ENCODE data around the gene EOGT.

EOGT gene

GRCh38 chr3:69008980-69009379 is 4.5 kb downstream of the EOGT start:
- DNase-seq = no peak

GRCh38 chr3:69005791-69006482 is 7.5 kb downstream of the EOGT start:
- no peak for DNase-seq

- no peak for DNase-seq
These were observed 8.3 kb downstream of the EOGT start for GRCh38 chr3:69005071-69005790.

GRCh38 chr3:69004138-69004537 is 9.3 kb downstream of the EOGT start:
- DNase-seq = no peak

GRCh38 chr3:68999605-69000004 is 13.9 kb downstream of the EOGT start:
- DNase-seq = no peak

DNA sequence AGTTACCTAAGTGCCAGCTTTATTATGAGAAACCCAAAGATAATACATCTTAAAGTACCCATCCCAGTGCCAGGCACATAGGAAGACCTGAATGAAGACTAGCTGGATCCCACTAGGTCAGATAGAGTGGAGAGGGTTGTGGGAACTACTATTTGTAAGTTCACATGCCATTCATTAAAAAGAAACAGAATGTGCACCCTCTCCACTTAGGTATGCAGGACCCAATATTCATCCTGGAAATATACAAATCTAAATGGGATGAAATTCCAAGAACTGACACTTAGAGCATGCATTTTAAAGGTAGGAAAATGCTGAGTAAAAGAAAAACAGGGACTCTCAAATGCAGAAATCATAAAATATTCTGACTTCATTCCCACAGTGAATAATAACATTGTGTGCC is 14.3 kb downstream of the EOGT start:
- no peak for DNase-seq

- no peak for DNase-seq
These were observed 15.6 kb downstream of the EOGT start for GRCh38 chr3:68997887-68998286.

GRCh38 chr3:68996356-68996995 is 17.0 kb downstream of the EOGT start:
- DNase-seq = no peak

GRCh38 chr3:68988740-68989139 is 24.7 kb downstream of the EOGT start:
- no peak for DNase-seq

GRCh38 chr3:68987322-68987721 is 26.2 kb downstream of the EOGT start:
- DNase-seq = no peak

DNA sequence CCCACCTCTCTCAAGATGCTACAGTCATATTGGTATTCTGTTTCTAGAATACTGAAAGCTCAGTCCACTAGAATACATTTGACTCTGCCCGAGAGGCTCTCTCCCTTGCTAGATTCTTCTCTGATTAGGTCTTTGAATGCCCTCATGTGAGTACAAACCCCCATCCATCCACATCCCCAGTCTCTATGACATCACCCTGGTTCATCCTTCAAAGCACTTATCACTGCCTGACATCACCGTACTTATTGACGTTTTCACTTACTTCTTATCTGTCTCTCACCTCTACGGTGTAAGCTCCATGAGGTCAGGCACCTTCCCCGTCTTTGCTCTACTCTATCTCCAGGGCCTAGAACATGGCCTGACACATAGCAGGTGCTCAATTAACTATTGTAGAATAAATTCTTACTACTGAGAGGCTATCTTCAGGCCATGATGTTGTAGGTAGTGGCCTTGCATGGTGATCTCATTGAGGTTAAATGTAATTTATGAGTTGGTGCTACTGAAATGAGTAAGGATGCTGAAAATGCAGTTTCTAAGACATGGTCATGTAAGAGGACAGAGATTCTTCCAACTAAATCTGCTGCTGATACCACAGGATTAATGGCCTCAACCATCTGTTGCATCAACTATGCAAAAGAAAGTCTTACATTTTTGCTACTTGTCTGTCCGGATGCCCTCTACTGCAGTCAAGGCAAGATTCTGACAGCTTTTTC is 26.8 kb downstream of the EOGT start:
- no peak for DNase-seq

DNA sequence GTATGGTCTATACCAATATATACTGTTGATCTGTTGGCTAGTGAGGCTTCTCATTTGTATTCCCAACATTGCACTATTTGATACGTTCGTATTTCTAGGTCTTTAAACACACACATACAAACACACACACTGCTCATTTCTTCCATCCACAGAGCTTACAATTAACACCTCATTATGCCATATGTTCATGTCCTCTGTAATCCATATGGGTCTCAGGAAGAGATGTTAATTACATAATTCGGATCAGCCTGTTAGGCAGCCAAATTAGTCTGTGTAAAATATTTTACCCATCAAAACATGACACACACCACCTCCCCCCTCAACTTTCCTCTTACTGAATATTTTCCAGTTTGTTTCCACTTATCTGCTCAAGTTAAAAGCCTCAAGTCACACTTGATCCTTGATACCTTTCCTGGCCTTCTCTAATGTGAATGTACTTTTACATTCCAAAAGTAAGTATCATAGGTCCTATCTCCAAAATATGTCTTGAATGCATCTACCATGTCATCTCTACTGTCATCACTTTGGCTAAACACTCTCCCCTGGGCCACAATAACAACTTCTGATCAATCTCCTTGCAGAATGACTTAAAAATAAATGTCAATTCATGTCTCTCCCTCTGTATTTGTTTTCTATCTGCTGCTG is 28.2 kb downstream of the EOGT start:
- DNase-seq = no peak

DNA sequence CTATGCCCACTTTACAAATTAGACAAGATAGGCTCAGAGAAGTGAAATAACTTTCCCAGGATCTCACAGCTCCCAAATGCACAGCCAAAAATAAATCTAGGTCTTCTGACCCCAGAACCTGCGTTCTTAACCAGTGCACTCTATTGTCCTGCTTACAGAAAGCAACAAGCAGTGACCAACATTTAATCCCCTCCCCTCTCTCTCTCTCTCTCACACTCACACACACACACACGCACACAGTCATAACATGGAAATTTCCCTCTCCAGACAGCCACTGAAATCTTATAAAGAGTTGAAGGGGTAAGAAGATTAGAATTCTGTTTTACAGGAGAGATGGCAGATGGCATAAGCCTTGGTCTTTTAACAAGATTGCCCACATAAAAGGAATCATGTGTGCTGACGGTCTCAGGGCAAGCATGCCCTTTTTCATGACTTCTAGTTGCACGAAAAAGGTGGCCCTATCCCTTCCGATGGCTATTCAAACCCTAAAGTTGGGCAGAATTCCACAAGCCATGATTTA is 29.4 kb downstream of the EOGT start:
- DNase-seq = no peak

- no peak for DNase-seq
These were observed 35.9 kb downstream of the EOGT start for GRCh38 chr3:68977486-68978167.

DNA sequence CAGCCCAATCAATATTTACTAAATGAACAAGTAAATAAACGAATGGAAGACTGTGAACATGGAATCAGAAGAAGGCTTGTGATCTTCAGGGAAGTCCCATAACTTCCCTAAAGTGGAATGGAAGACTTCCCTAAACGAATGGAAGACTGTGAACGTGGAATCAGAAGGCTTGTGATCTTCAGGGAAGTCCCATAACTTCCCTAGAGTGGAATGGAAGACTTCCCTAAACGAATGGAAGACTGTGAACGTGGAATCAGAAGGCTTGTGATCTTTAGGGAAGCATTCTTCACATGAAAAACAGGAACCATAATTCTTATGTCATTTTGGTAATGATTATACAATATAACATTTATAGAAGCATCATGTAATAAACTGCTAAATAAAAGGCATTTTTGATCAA is 38.8 kb downstream of the EOGT start:
- no peak for DNase-seq

GRCh38 chr3:68973639-68974038 is 39.8 kb downstream of the EOGT start:
- DNase-seq = no peak

DNA sequence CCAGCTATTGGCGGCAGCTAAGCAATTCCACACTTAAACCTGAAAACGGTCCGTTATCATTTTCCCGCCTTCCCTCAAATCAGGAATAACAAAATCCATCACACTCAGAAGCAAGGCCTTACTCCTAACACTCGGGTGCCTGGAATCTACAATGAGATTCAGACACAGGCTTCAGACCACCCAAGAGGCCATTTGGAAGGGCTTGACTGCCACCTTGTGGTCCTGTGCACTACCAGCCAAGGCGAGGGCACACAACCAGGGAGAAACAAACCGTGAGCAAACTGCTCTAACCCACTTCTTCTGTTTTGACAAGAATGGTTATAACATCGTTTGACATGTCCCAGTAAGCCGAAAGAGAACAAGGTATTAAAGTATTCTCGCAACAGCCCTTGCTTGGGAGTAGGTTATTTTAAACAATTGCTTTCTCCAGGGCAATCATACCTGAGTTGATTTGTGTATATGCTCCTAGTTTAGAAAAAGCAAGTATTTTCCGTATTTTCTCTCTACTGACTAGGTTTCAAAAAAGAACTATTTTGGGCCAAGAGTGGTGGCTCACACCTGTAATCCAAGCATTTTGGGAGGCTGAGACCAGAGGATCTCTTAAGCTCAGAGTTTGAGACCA is 41.0 kb downstream of the EOGT start:
- DNase-seq = peak; percentile 74

DNA sequence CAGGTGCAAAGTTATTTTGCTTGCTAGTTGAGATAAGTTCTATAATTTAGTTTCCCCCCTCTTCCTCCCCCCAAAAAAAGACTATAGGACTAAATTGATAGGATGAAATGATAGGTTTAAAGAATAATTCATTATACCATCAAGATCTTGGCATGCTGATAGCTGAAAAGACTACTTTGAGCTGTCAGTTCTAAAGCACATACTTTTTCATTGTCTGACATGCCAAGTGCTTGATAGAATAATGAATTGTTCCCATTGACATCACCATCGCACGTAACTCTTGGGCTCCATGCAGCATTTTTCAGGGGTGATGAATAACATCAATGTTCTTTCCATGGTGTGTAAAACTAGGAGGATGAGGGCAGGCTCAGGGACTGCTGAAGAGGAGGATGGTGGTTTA is 48.8 kb downstream of the EOGT start:
- DNase-seq = no peak

- no peak for DNase-seq
These were observed 49.6 kb downstream of the EOGT start for GRCh38 chr3:68963891-68964290.

- no peak for DNase-seq
These were observed 50.1 kb downstream of the EOGT start for GRCh38 chr3:68963376-68963775.

- no peak for DNase-seq
These were observed 54.6 kb downstream of the EOGT start for GRCh38 chr3:68958932-68959331.

- no peak for DNase-seq
These were observed 55.6 kb downstream of the EOGT start for GRCh38 chr3:68957895-68958294.
